Adrenal gland (tissue), 12 donors: Measurements from ENCODE around the gene CTBP1. TPM values are rescaled to one million over a fixed set of nuclear protein-coding genes. Genes with fewer than 3 reads are reported as not detected.

Source experiments
- DNase-seq, 7 donors: peaks; one replicate each; pipeline ENCODE4 v3.0.0-alpha.2; 2019 to 2020
- H3K27ac ChIP-seq, 5 donors: fragments of 200-600 bp; sonication (generic) in 4 of 5; 1 replicate in 3 of 5; 2 replicates in 2 of 5; pipeline versions ENCODE4 v1.5.1 to v1.8.0; 2016 to 2020; ENCODE audit warnings: mild to moderate bottlenecking in 1 of 5
- H3K27me3 ChIP-seq: fragments of 200-600 bp; 2 replicates; pipeline ENCODE4 v1.8.0; 2021
- H3K36me3 ChIP-seq, 2 donors: fragments of 200-600 bp; replicated peaks in 1 of 2; 1 replicate in 1 of 2; 2 replicates in 1 of 2; pipeline versions ENCODE4 v1.5.1 to v1.8.0; 2018 to 2022
- H3K4me1 ChIP-seq, 2 donors: fragments of 200-600 bp; replicated peaks in 1 of 2; 1 replicate in 1 of 2; 2 replicates in 1 of 2; pipeline versions ENCODE4 v1.5.1 to v1.8.0; 2018 to 2021
- H3K4me3 ChIP-seq, 4 donors: fragments of 200-600 bp; sonication (generic) in 3 of 4; one replicate each; pipeline ENCODE4 v1.5.1; 2016 to 2018
- H3K9me3 ChIP-seq, 3 donors: fragments of 200-600 bp; sonication (generic) in 1 of 3; replicated peaks in 1 of 3; 1 replicate in 2 of 3; 2 replicates in 1 of 3; pipeline versions ENCODE4 v1.5.1 to v1.8.0; 2016 to 2021
- POLR2A ChIP-seq, 2 donors: fragments of 450-650 bp; IDR thresholded peaks; one replicate each; pipeline ENCODE4 v1.6.1; 2017; ENCODE audit warnings: antibody characterized with exemption in 2 of 2, mild to moderate bottlenecking in 2 of 2, moderate library complexity in 1 of 2
- WGBS, 4 donors: extraction: QIAGEN DNeasy Blood & Tissue Kit in 2 of 4; methylation state at CpG; one replicate each; pipeline versions ENCODE4 v1.1.5 to v1.1.7; 2013 to 2017; 5-methylcytosine and 5-hydroxymethylcytosine counted together
- intact Hi-C, 2 donors: fragments of 100-400 bp; cut with DNase I; formaldehyde crosslinking; loops; one replicate each; pipeline versions ENCODE4 v1.14.1 to v1.15.0; 2022 to 2023
- polyA plus RNA-seq, 3 donors: library from polyadenylated mRNA; stranded (reverse); fragments of 200-250 nt in 2 of 3; fragments of 350-450 nt in 1 of 3; fragmentation: Illumina TruSeq in 1 of 3; extraction: RNeasy Lipid Tissue Mini Kit (QIAGEN cat#74804) in 1 of 3; gene quantifications; one replicate each; pipeline ENCODE4 v1.2.3, GENCODE V29; 2013 to 2014
- total RNA-seq, 9 donors: library from RNA; depleted of rRNA in 4 of 9; stranded (reverse); fragments of >200 nt in 4 of 9; fragments of 120-200 nt in 1 of 9; fragmentation: NEBNext Ultra II Directional in 1 of 9; extraction: Animal tissue kit (Norgen Biotek cat#: 25700) in 1 of 9; gene quantifications; one replicate each; pipeline versions ENCODE4 v1.1.0 to v1.2.4, GENCODE V29; 2013 to 2023
- TF ChIP-seq, protein P1 (sequence below), 6 experiments: fragments of 450-650 bp in 4 of 6; fragments of 200-600 bp in 2 of 6; sonication (generic) in 1 of 6; IDR thresholded peaks; 1 replicate in 5 of 6; 2 replicates in 1 of 6; pipeline versions ENCODE4 v1.5.1 to v1.8.0; 2016 to 2021; ENCODE audit warnings: antibody characterized with exemption in 6 of 6, mild to moderate bottlenecking in 2 of 6, moderate library complexity in 1 of 6
- donor health status: healthy with polysubstance abuse.
- donor health status: Bipolar disorder and iron deficiency.
- donor health status: DM: yes; HTN: yes; CAD: no.
- donor health status: DM: no; HTN: no; CAD: no.
- donor health status: DM: no; HTN: no; CAD: no.
- donor health status: DM: yes; HTN: yes; CAD: no.

Gene CTBP1
- total and polyA plus RNA-seq, 12 donors, result 45.7 to 293 (median 159) TPM

DNA sequence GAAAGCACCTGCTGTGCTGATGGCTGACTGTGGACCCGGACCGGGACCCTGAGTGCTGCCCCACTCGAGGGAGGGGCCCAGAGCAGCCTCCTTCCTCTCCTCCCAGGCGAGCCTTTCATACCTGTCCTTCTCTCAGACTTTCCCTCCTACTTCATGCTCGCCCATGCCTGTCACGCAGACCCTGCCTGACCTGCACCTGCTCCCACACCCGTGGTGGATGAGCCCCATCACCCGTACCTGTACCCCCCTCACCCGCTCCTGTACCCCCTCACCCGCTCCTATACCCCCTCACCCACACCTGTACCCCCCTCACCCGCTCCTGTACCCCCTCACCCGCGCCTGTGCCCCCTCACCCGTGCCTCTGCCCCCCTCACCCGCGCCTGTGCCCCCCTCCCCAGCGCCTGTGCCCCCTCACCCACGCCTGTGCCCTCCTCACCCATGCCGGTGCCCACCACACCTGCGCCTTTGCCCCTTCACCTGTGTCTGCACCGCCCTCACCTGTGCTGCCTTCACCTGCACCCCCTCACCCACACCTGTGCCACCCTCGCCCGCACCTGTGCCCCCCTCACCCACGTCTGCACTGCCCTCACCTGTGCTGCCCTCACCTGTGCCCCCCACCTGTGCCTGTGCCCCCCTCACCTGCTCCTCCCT is 46.6 kb upstream of the CTBP1 start:
- intact Hi-C loops, result loop anchor here in 1 of 2 donors (10.0 kb wide), 1 partner anchor 49 kb away; the partner anchor contains the start of gene UVSSA
- no peak for TF ChIP-seq POLR2A (IDR thresholded peaks at IDR 0.05)
- TF ChIP-seq, protein P1, sequence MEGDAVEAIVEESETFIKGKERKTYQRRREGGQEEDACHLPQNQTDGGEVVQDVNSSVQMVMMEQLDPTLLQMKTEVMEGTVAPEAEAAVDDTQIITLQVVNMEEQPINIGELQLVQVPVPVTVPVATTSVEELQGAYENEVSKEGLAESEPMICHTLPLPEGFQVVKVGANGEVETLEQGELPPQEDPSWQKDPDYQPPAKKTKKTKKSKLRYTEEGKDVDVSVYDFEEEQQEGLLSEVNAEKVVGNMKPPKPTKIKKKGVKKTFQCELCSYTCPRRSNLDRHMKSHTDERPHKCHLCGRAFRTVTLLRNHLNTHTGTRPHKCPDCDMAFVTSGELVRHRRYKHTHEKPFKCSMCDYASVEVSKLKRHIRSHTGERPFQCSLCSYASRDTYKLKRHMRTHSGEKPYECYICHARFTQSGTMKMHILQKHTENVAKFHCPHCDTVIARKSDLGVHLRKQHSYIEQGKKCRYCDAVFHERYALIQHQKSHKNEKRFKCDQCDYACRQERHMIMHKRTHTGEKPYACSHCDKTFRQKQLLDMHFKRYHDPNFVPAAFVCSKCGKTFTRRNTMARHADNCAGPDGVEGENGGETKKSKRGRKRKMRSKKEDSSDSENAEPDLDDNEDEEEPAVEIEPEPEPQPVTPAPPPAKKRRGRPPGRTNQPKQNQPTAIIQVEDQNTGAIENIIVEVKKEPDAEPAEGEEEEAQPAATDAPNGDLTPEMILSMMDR (IDR thresholded peaks at IDR 0.05), result no peak
- peaks cover 26 to 62% of the 10 kb centered on the region in 2 donors for H3K4me1 ChIP-seq

GRCh38 chr4:1294891-1295290 is 46.0 kb upstream of the CTBP1 start:
- peak in 2 of 7 donors; percentile 52 to 53 for DNase-seq
- 24 to 37% (median 29%) methylated on average over 6 to 10 of the region's 10 CpGs for WGBS, 4 donors
- peak overlapping the region in 3 of 5 donors; percentile 28 to 78 (median 61) for H3K27ac ChIP-seq
- intact Hi-C loops, result loop anchor here (5.0 to 10.0 kb wide), 2 partner anchors 50 to 52 kb away; partner anchors contain the start of gene UVSSA (in 2 of the 2)
- H3K9me3 ChIP-seq, result no peaks in the 10 kb centered on the region
- peaks cover 0 to 11% of the 10 kb centered on the region in 2 donors for H3K36me3 ChIP-seq
- no peak overlapping the region for H3K4me3 ChIP-seq
- H3K27me3 ChIP-seq, result no peaks in the 10 kb centered on the region
- peaks cover 26 to 56% of the 10 kb centered on the region in 2 donors for H3K4me1 ChIP-seq
- no peak for TF ChIP-seq POLR2A (IDR thresholded peaks at IDR 0.05)
- TF ChIP-seq, protein P1 (IDR thresholded peaks at IDR 0.05), result no peak

More for the DNA sequence above, 46.6 kb upstream of the CTBP1 start:
- Histone ChIP-seq H3K9me3 (no peaks in the 10 kb centered on the region), H3K27ac (peak overlapping the region in 3 of 5 donors; percentile 28 to 78 (median 61)), H3K4me3 (no peak overlapping the region), H3K36me3 (peaks cover 0 to 17% of the 10 kb centered on the region in 2 donors), H3K27me3 (no peaks in the 10 kb centered on the region)
- 71 to 75% (median 74%) methylated on average over 13 to 24 of the region's 24 CpGs for WGBS, 4 donors
- peak in 1 of 7 donors; percentile 48 for DNase-seq

GRCh38 chr4:1294424-1294823 is 45.5 kb upstream of the CTBP1 start:
- peak in 1 of 7 donors; percentile 47 for DNase-seq
- Histone ChIP-seq H3K4me3 (peak overlapping the region in 1 of 4 donors; percentile 19), H3K27me3 (no peaks in the 10 kb centered on the region), H3K4me1 (peaks cover 26 to 56% of the 10 kb centered on the region in 2 donors), H3K27ac (peak overlapping the region in 3 of 5 donors; percentile 45 to 78 (median 61)), H3K36me3 (peaks cover 0 to 10% of the 10 kb centered on the region in 2 donors), H3K9me3 (no peaks in the 10 kb centered on the region)
- WGBS, 4 donors, result 61 to 80% (median 73%) methylated on average over 11 to 14 of the region's 14 CpGs
- TF ChIP-seq, protein P1 (IDR thresholded peaks at IDR 0.05), result no peak
- no peak for TF ChIP-seq POLR2A (IDR thresholded peaks at IDR 0.05)
- intact Hi-C loops, result loop anchor here (5.0 to 10.0 kb wide), 2 partner anchors 50 to 53 kb away; partner anchors contain the start of gene UVSSA (in 2 of the 2)

GRCh38 chr4:1293991-1294390 is 45.1 kb upstream of the CTBP1 start:
- H3K9me3 ChIP-seq, result no peaks in the 10 kb centered on the region
- TF ChIP-seq, protein P1 (IDR thresholded peaks at IDR 0.05), result no peak
- H3K27me3 ChIP-seq, result no peaks in the 10 kb centered on the region
- DNase-seq, result peak in 5 of 7 donors; percentile 67 to 78 (median 75)
- intact Hi-C loops, result loop anchor here (5.0 to 10.0 kb wide), 2 partner anchors 51 to 53 kb away; partner anchors contain the start of gene UVSSA (in 2 of the 2)
- H3K4me3 ChIP-seq, result peak overlapping the region in 1 of 4 donors; percentile 19
- peaks cover 0 to 10% of the 10 kb centered on the region in 2 donors for H3K36me3 ChIP-seq
- WGBS, 4 donors, result 40 to 59% (median 49%) methylated on average over 15 of the region's 15 CpGs
- peaks cover 22 to 55% of the 10 kb centered on the region in 2 donors for H3K4me1 ChIP-seq
- peak overlapping the region in 3 of 5 donors; percentile 45 to 78 (median 61) for H3K27ac ChIP-seq
